Fibroblast of lung (primary cell): ENCODE results near the gene CD69. TPM values are rescaled to one million over a fixed set of nuclear protein-coding genes. Genes with fewer than 3 reads are reported as not detected.

Source experiments
- DNase-seq, 2 donors: peaks; one replicate each; pipeline versions ENCODE4 v3.0.0 to v3.0.0-alpha.2; 2010; ENCODE audit warnings: low read depth in 2 of 2
- H2AFZ ChIP-seq: 2 replicates; pipeline ENCODE4 v1.5.1; 2012; ENCODE audit warnings: low read length, control low read depth, inconsistent platforms
- H3K27ac ChIP-seq: 2 replicates; pipeline ENCODE4 v1.5.1; 2011; ENCODE audit warnings: low read length, control low read depth; ENCODE audit not compliant: insufficient read depth
- H3K27me3 ChIP-seq: 2 replicates; pipeline ENCODE4 v1.5.1; 2011; ENCODE audit warnings: mild to moderate bottlenecking, low read length; ENCODE audit not compliant: control insufficient read depth, insufficient read depth
- H3K36me3 ChIP-seq: 2 replicates; pipeline ENCODE4 v1.5.1; 2011; ENCODE audit warnings: low read length; ENCODE audit not compliant: control insufficient read depth, insufficient read depth
- H3K4me1 ChIP-seq: 2 replicates; pipeline ENCODE4 v1.5.1; 2011; ENCODE audit warnings: low read length; ENCODE audit not compliant: control insufficient read depth, insufficient read depth; ENCODE audit errors: extremely low read depth
- H3K4me2 ChIP-seq: 2 replicates; pipeline ENCODE4 v1.5.1; 2011; ENCODE audit warnings: low read length, control low read depth; ENCODE audit not compliant: insufficient read depth; ENCODE audit errors: extremely low read depth
- H3K4me3 ChIP-seq, 4 experiments: fragments of 200-600 bp in 1 of 4; sonication (generic) in 1 of 4; replicated peaks in 1 of 4; 2 replicates each; pipeline ENCODE4 v1.5.1; 2011 to 2016; ENCODE audit warnings: low read length in 4 of 4, low read depth in 3 of 4, mild to moderate bottlenecking in 3 of 4, control low read depth in 2 of 4, inconsistent platforms in 1 of 4, mixed read lengths in 1 of 4; ENCODE audit not compliant: insufficient read depth in 1 of 4; ENCODE audit errors: control extremely low read depth in 1 of 4
- H3K79me2 ChIP-seq: 2 replicates; pipeline ENCODE4 v1.5.1; 2012; ENCODE audit warnings: mild to moderate bottlenecking, low read length, inconsistent platforms; ENCODE audit not compliant: control insufficient read depth, insufficient read depth
- H3K9ac ChIP-seq: 2 replicates; pipeline ENCODE4 v1.5.1; 2011; ENCODE audit warnings: mild to moderate bottlenecking, low read length, control low read depth; ENCODE audit not compliant: insufficient read depth
- H3K9me3 ChIP-seq: 2 replicates; pipeline ENCODE4 v1.5.1; 2012; ENCODE audit warnings: low read depth, low read length; ENCODE audit not compliant: control insufficient read depth, insufficient read depth
- H4K20me1 ChIP-seq: 2 replicates; pipeline ENCODE4 v1.5.1; 2011; ENCODE audit warnings: low read length; ENCODE audit not compliant: control insufficient read depth, insufficient read depth; ENCODE audit errors: extremely low read depth
- EZH2 ChIP-seq: IDR thresholded peaks from 2 replicates; pipeline ENCODE4 v1.5.1; 2012; ENCODE audit warnings: low read length, control low read depth, mild to moderate bottlenecking; ENCODE audit errors: missing control alignments
- polyA plus RNA-seq, 2 donors: library from polyadenylated mRNA; depleted of rRNA in 1 of 2; stranded (reverse) in 1 of 2; unstranded in 1 of 2; fragments of >200 nt; gene quantifications; 2 replicates each; pipeline ENCODE4 v1.2.1, GENCODE V29; 2011 to 2012; ENCODE audit warnings: missing spikeins in 1 of 2
- total RNA-seq: library from RNA; depleted of rRNA; stranded (reverse); fragments of >200 nt; gene quantifications from 2 replicates; pipeline ENCODE4 v1.2.1, GENCODE V29; 2014
- TF ChIP-seq, protein P1 (sequence below), 2 donors: IDR thresholded peaks in 1 of 2; conservative IDR thresholded peaks in 1 of 2; 1 replicate in 1 of 2; 2 replicates in 1 of 2; pipeline ENCODE4 v1.5.1; 2011 to 2012; ENCODE audit warnings: low read length in 2 of 2, control low read depth in 1 of 2, inconsistent platforms in 1 of 2, low read depth in 1 of 2, mild to moderate bottlenecking in 1 of 2

Gene CD69
- total and polyA plus RNA-seq, 2 donors (not counting 1 experiment from before 2014, with no cell fraction given) = not detected

DNA sequence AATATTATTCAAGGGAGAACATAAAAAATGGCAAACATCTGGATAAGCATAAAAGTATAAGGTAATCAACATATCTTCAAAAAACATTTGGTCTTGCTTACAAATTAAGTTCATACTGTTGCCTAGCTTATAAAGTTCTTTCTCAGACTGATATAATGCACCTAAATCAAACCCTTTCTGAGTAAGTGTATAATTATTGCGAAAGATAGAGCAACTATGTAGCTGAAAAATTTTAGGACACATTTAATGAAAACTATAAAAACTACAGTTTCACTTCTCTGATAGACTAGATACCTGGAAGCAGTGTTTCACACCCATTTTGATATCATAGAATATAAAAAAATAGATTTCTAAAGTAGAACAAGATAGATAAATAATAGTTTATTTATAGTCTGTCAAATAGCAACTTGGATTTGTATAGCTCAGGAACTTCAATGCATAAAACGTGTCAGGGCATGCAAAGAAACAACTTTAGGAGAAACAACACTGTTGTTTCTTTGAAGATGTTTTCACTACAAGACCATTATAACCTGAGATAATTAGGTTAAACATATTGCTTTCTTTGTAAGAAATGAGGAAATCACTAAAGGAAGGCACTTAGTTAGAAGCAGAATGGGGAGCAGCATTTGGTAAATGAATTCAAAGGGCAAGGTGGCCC, 35.4 kb downstream of the CD69 start:
- no peak overlapping the region for H3K4me3 ChIP-seq
- no peak for DNase-seq
- H3K9me3 ChIP-seq = no peaks in the 10 kb centered on the region
- H3K27ac ChIP-seq = no peak overlapping the region
- no peak overlapping the region for H3K9ac ChIP-seq
- no peaks in the 10 kb centered on the region for H3K4me1 ChIP-seq
- H3K4me2 ChIP-seq = no peak overlapping the region
- H4K20me1 ChIP-seq = no peaks in the 10 kb centered on the region
- H3K27me3 ChIP-seq = no peaks in the 10 kb centered on the region
- H3K36me3 ChIP-seq = no peaks in the 10 kb centered on the region
- TF ChIP-seq, protein P1, sequence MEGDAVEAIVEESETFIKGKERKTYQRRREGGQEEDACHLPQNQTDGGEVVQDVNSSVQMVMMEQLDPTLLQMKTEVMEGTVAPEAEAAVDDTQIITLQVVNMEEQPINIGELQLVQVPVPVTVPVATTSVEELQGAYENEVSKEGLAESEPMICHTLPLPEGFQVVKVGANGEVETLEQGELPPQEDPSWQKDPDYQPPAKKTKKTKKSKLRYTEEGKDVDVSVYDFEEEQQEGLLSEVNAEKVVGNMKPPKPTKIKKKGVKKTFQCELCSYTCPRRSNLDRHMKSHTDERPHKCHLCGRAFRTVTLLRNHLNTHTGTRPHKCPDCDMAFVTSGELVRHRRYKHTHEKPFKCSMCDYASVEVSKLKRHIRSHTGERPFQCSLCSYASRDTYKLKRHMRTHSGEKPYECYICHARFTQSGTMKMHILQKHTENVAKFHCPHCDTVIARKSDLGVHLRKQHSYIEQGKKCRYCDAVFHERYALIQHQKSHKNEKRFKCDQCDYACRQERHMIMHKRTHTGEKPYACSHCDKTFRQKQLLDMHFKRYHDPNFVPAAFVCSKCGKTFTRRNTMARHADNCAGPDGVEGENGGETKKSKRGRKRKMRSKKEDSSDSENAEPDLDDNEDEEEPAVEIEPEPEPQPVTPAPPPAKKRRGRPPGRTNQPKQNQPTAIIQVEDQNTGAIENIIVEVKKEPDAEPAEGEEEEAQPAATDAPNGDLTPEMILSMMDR (conservative IDR thresholded peaks at IDR 0.05 in 1 of 2, IDR thresholded peaks at IDR 0.05 in 1 of 2; ENCODE audit: low read depth in 1 of 2, low read length in 2 of 2) = no peak
- no peak for TF ChIP-seq EZH2
- H3K79me2 ChIP-seq = no peaks in the 10 kb centered on the region
- H2AFZ ChIP-seq = no peak overlapping the region

DNA sequence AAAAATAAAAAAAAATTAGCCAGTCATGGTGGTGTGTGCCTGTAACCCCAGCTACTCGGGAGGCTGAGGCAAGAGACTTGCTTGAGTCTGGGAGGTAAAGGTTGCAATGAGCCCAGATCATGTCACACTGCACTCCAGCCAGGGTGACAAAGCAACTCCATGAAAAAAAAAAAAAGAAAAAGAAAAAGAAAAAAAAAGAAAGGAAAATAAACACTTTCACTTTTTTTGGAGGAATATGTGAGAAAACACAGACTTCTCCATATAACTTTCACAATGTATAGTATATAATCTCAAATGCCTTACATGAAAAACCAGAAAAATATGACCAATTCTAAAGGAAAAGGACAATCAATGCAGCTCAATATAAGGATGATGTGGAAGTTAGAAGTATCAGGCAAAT, 36.7 kb downstream of the CD69 start:
- no peaks in the 10 kb centered on the region for H3K79me2 ChIP-seq
- H3K27ac ChIP-seq = no peak overlapping the region
- no peaks in the 10 kb centered on the region for H3K9me3 ChIP-seq
- no peaks in the 10 kb centered on the region for H3K27me3 ChIP-seq
- H3K4me1 ChIP-seq = no peaks in the 10 kb centered on the region
- DNase-seq = no peak
- H3K4me2 ChIP-seq = no peak overlapping the region
- no peak overlapping the region for H2AFZ ChIP-seq
- H4K20me1 ChIP-seq = no peaks in the 10 kb centered on the region
- TF ChIP-seq, protein P1 (conservative IDR thresholded peaks at IDR 0.05 in 1 of 2, IDR thresholded peaks at IDR 0.05 in 1 of 2; ENCODE audit: low read depth in 1 of 2, low read length in 2 of 2) = no peak
- TF ChIP-seq EZH2 = no peak
- H3K36me3 ChIP-seq = no peaks in the 10 kb centered on the region
- H3K4me3 ChIP-seq = no peak overlapping the region
- H3K9ac ChIP-seq = no peak overlapping the region

- H3K79me2 ChIP-seq = no peaks in the 10 kb centered on the region
- no peaks in the 10 kb centered on the region for H4K20me1 ChIP-seq
- peak; percentile 10 to 58 for DNase-seq
- no peaks in the 10 kb centered on the region for H3K36me3 ChIP-seq
- H2AFZ ChIP-seq = no peak overlapping the region
- H3K9me3 ChIP-seq = no peaks in the 10 kb centered on the region
- H3K9ac ChIP-seq = no peak overlapping the region
- H3K4me3 ChIP-seq = no peak overlapping the region
- H3K27ac ChIP-seq = no peak overlapping the region
- H3K4me1 ChIP-seq = no peaks in the 10 kb centered on the region
- TF ChIP-seq EZH2 = no peak
- TF ChIP-seq, protein P1 (conservative IDR thresholded peaks at IDR 0.05 in 1 of 2, IDR thresholded peaks at IDR 0.05 in 1 of 2; ENCODE audit: low read depth in 1 of 2, low read length in 2 of 2) = no peak
- no peak overlapping the region for H3K4me2 ChIP-seq
- no peaks in the 10 kb centered on the region for H3K27me3 ChIP-seq
These were observed 39.2 kb downstream of the CD69 start for GRCh38 chr12:9721394-9722092.
